H9 (cell line): ENCODE data around the gene ANKRD12. TPM values are rescaled to one million over a fixed set of nuclear protein-coding genes. Genes with fewer than 3 reads are reported as not detected.

Source experiments
- DNase-seq: peaks from one replicate; pipeline ENCODE4 v3.0.0-alpha.2; 2017
- H2AFZ ChIP-seq: one replicate; pipeline ENCODE4 v1.6.1; 2013; ENCODE audit warnings: mild to moderate bottlenecking, low read length, control low read depth, moderate library complexity
- H2AK5ac ChIP-seq: 2 replicates; pipeline ENCODE4 v1.6.1; 2013; ENCODE audit warnings: low read length, control low read depth, mixed read lengths; ENCODE audit not compliant: insufficient read length
- H2BK120ac ChIP-seq: one replicate; pipeline ENCODE4 v1.6.1; 2013; ENCODE audit warnings: low read depth, mild to moderate bottlenecking, low read length, control low read depth, inconsistent platforms; ENCODE audit not compliant: poor library complexity, severe bottlenecking
- H2BK12ac ChIP-seq: 2 replicates; pipeline ENCODE4 v1.6.1; 2013; ENCODE audit warnings: low read length, control low read depth, mixed read lengths, low read depth; ENCODE audit not compliant: insufficient read length
- H2BK15ac ChIP-seq: 2 replicates; pipeline ENCODE4 v1.6.1; 2013; ENCODE audit warnings: low read depth, low read length, control low read depth
- H2BK20ac ChIP-seq: one replicate; pipeline ENCODE4 v1.6.1; 2013; ENCODE audit warnings: low read depth, mild to moderate bottlenecking, low read length, control low read depth, inconsistent platforms; ENCODE audit not compliant: poor library complexity, severe bottlenecking
- H2BK5ac ChIP-seq: 2 replicates; pipeline ENCODE4 v1.6.1; 2013; ENCODE audit warnings: low read length, control low read depth, mixed read lengths; ENCODE audit not compliant: insufficient read length
- H3K14ac ChIP-seq: 2 replicates; pipeline ENCODE4 v1.6.1; 2013; ENCODE audit warnings: low read length, control low read depth; ENCODE audit not compliant: insufficient read depth
- H3K18ac ChIP-seq: 2 replicates; pipeline ENCODE4 v1.6.1; 2013; ENCODE audit warnings: low read depth, mild to moderate bottlenecking, mixed read lengths, low read length, control low read depth; ENCODE audit not compliant: insufficient read length
- H3K23ac ChIP-seq: 2 replicates; pipeline ENCODE4 v1.6.1; 2013; ENCODE audit warnings: low read length, control low read depth, mixed read lengths, low read depth; ENCODE audit not compliant: insufficient read length
- H3K23me2 ChIP-seq: 2 replicates; pipeline ENCODE4 v1.6.1; 2013; ENCODE audit warnings: low read depth, mild to moderate bottlenecking, mixed read lengths, low read length, control low read depth; ENCODE audit not compliant: insufficient read length, poor library complexity, severe bottlenecking
- H3K27ac ChIP-seq: 2 replicates; pipeline ENCODE4 v1.5.1; 2013; ENCODE audit warnings: low read length, control low read depth, mixed read lengths, low read depth; ENCODE audit not compliant: insufficient read length
- H3K27me3 ChIP-seq: 2 replicates; pipeline ENCODE4 v1.6.1; 2013; ENCODE audit warnings: low read length, control low read depth, inconsistent platforms; ENCODE audit not compliant: insufficient read depth
- H3K4ac ChIP-seq: 2 replicates; pipeline ENCODE4 v1.6.1; 2013; ENCODE audit warnings: low read depth, mild to moderate bottlenecking, control low read depth, inconsistent platforms, low read length, moderate library complexity
- H3K4me1 ChIP-seq: 2 replicates; pipeline ENCODE4 v1.6.1; 2013; ENCODE audit warnings: low read length, control low read depth, inconsistent platforms; ENCODE audit not compliant: insufficient read depth
- H3K4me2 ChIP-seq: 2 replicates; pipeline ENCODE4 v1.6.1; 2013; ENCODE audit warnings: low read length, control low read depth, mixed read lengths; ENCODE audit not compliant: insufficient read length, insufficient read depth
- H3K56ac ChIP-seq: 2 replicates; pipeline ENCODE4 v1.6.1; 2013; ENCODE audit warnings: low read depth, mild to moderate bottlenecking, mixed read lengths, low read length, control low read depth; ENCODE audit not compliant: insufficient read length
- H3K79me1 ChIP-seq: 2 replicates; pipeline ENCODE4 v1.6.1; 2013; ENCODE audit warnings: low read depth, mild to moderate bottlenecking, moderate library complexity, low read length, control low read depth, inconsistent platforms; ENCODE audit not compliant: insufficient read depth, poor library complexity, severe bottlenecking
- H3K79me2 ChIP-seq: 2 replicates; pipeline ENCODE4 v1.6.1; 2013; ENCODE audit warnings: low read length, control low read depth, inconsistent platforms; ENCODE audit not compliant: insufficient read depth
- H3K9ac ChIP-seq: 2 replicates; pipeline ENCODE4 v1.6.1; 2013; ENCODE audit warnings: low read length, control low read depth, mixed read lengths; ENCODE audit not compliant: insufficient read length; ENCODE audit errors: extremely low read depth
- H3K9me3 ChIP-seq: one replicate; pipeline ENCODE4 v1.6.1; 2013; ENCODE audit warnings: low read depth, low read length, inconsistent platforms; ENCODE audit not compliant: control insufficient read depth
- H3T11ph ChIP-seq: one replicate; pipeline ENCODE4 v1.6.1; 2013; ENCODE audit warnings: mild to moderate bottlenecking, low read length, control low read depth, inconsistent platforms
- H4K20me1 ChIP-seq: one replicate; pipeline ENCODE4 v1.6.1; 2013; ENCODE audit not compliant: control insufficient read depth, insufficient read length, insufficient read depth
- H4K5ac ChIP-seq: 2 replicates; pipeline ENCODE4 v1.6.1; 2013; ENCODE audit warnings: low read depth, mild to moderate bottlenecking, mixed read lengths, low read length, control low read depth; ENCODE audit not compliant: insufficient read length
- H4K8ac ChIP-seq: replicated peaks from 2 replicates; pipeline ENCODE4 v1.6.1; 2013; ENCODE audit warnings: low read length, control low read depth, mixed read lengths, low read depth; ENCODE audit not compliant: insufficient read length
- H4K91ac ChIP-seq: 2 replicates; pipeline ENCODE4 v1.6.1; 2013; ENCODE audit warnings: low read depth, mild to moderate bottlenecking, moderate library complexity, mixed read lengths, low read length, control low read depth; ENCODE audit not compliant: insufficient read length
- H3K27ac Mint-ChIP-seq, 3 experiments: 2 replicates in 2 of 3; 3 replicates in 1 of 3; pipeline ENCODE4 v1.8.0; 2020 to 2021; ENCODE audit warnings: mixed read lengths in 3 of 3, mild to moderate bottlenecking in 1 of 3, moderate library complexity in 1 of 3
- H3K27me3 Mint-ChIP-seq: 2 replicates; pipeline ENCODE4 v1.8.0; 2021; ENCODE audit warnings: low read depth, mild to moderate bottlenecking, moderate library complexity, mixed read lengths
- H3K36me3 Mint-ChIP-seq, 3 experiments: 2 replicates in 2 of 3; 3 replicates in 1 of 3; pipeline ENCODE4 v1.8.0; 2020 to 2021; ENCODE audit warnings: low read depth in 3 of 3, mixed read lengths in 3 of 3; ENCODE audit not compliant: insufficient read depth in 1 of 3
- H3K4me1 Mint-ChIP-seq, 2 experiments: 2 replicates each; pipeline ENCODE4 v1.8.0; 2020; ENCODE audit warnings: mixed read lengths in 2 of 2
- H3K4me3 Mint-ChIP-seq, 2 experiments: 2 replicates in 1 of 2; 3 replicates in 1 of 2; pipeline ENCODE4 v1.8.0; 2020 to 2021; ENCODE audit warnings: mild to moderate bottlenecking in 2 of 2, mixed read lengths in 2 of 2, moderate library complexity in 1 of 2
- H3K9me3 Mint-ChIP-seq, 2 experiments: 2 replicates in 1 of 2; 3 replicates in 1 of 2; pipeline ENCODE4 v1.8.0; 2020; ENCODE audit warnings: mild to moderate bottlenecking in 2 of 2, mixed read lengths in 2 of 2, moderate library complexity in 1 of 2
- CTCF ChIP-seq: fragments of 200-600 bp; sonication (generic); conservative IDR thresholded peaks from 3 replicates; pipeline ENCODE4 v1.8.0; 2021; ENCODE audit warnings: antibody characterized with exemption, mild to moderate bottlenecking
- WGBS: extraction: QIAGEN DNeasy Blood & Tissue Kit; methylation state at CpG from one replicate; pipeline ENCODE4 v1.1.7; 2013; ENCODE audit warnings: missing lambda C conversion rate, low lambda C conversion rate, mixed read lengths; ENCODE audit not compliant: insufficient read length; ENCODE audit errors: extremely low coverage; 5-methylcytosine and 5-hydroxymethylcytosine counted together
- total RNA-seq: library from RNA; stranded (reverse); gene quantifications from 2 replicates; pipeline ENCODE4 v1.2.1, GENCODE V29; 2021

Gene ANKRD12
- total RNA-seq, 1 experiment from 2014 or later, result 38.9 TPM

- H3K27me3 ChIP-seq, result no peaks in the 10 kb centered on the region
- H3T11ph ChIP-seq, result no peak overlapping the region
- H4K8ac ChIP-seq, result no peak overlapping the region
- no peak overlapping the region for H2AFZ ChIP-seq
- H3K4me1 Mint-ChIP-seq, result peaks cover 5 to 6% of the 10 kb centered on the region in 2 experiments
- no peak for TF ChIP-seq CTCF
- peaks cover 7 to 17% (median 14%) of the 10 kb centered on the region in 3 experiments for H3K36me3 Mint-ChIP-seq
- no peaks in the 10 kb centered on the region for H4K20me1 ChIP-seq
- H3K14ac ChIP-seq, result no peak overlapping the region
- no peak overlapping the region for H3K4me3 Mint-ChIP-seq
- H2BK12ac ChIP-seq, result no peak overlapping the region
- no peak overlapping the region for H3K27ac ChIP-seq
- H2AK5ac ChIP-seq, result no peak overlapping the region
- no peak overlapping the region for H3K23ac ChIP-seq
- H3K56ac ChIP-seq, result no peak overlapping the region
- H2BK15ac ChIP-seq, result no peak overlapping the region
- no peaks in the 10 kb centered on the region for H3K23me2 ChIP-seq
- no peak overlapping the region for H4K5ac ChIP-seq
- H2BK120ac ChIP-seq, result no peak overlapping the region
- H2BK5ac ChIP-seq, result no peak overlapping the region
- H4K91ac ChIP-seq, result no peak overlapping the region
- no peak overlapping the region for H3K18ac ChIP-seq
- no peak for DNase-seq
- no peaks in the 10 kb centered on the region for H3K4me1 ChIP-seq
- H3K79me1 ChIP-seq, result no peaks in the 10 kb centered on the region
- no CpG with 5 or more reads among the region's 2 CpGs for WGBS
- no peak overlapping the region for H3K27ac Mint-ChIP-seq
- H3K4ac ChIP-seq, result no peak overlapping the region
- H3K4me2 ChIP-seq, result no peak overlapping the region
- H3K9me3 Mint-ChIP-seq, result peaks cover 3 to 4% of the 10 kb centered on the region in 2 experiments; a peak in 3 of 5 replicates
- no peak overlapping the region for H3K9ac ChIP-seq
- no peaks in the 10 kb centered on the region for H3K79me2 ChIP-seq
- no peaks in the 10 kb centered on the region for H3K9me3 ChIP-seq
- no peaks in the 10 kb centered on the region for H3K27me3 Mint-ChIP-seq
- H2BK20ac ChIP-seq, result no peak overlapping the region
Measured at GRCh38 chr18:9283791-9284190, 147.2 kb downstream of the ANKRD12 start.
